ENCODE results near the gene TRIM60. TPM values are rescaled to one million over a fixed set of nuclear protein-coding genes. Genes with fewer than 3 reads are reported as not detected.
"Not testable (repeated sequence)": the region's sequence is repeated elsewhere in the genome, so short reads cannot be mapped to it uniquely, and the experiment has no call there.

Gene TRIM60
- total and polyA plus RNA-seq, 8 donors, result not detected

DNA sequence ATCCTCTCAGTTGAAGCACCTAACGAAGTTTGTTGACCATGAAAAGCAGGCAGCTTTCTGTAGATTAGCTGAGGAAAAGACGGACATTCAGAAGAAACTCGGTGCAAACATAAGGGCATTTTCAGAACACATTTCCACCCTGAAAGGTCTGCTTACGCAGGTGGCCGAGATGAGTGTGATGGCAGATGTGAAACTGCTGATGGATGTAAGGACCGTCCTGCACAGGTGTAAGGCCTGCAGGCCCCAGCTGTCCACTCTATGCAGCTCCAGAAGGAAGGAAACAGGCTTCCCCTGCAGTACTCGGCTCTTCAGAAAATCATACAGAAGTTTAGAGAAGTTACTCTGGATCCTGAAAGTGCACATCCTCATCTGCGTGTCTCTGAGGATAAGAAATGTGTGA is 20.8 kb upstream of the TRIM60 start:
- Histone ChIP-seq H3K4me1 (no peaks in the 10 kb centered on the region), H3K4me3 (no peak overlapping the region), H3K27ac (no peak overlapping the region), H3K27me3 (no peaks in the 10 kb centered on the region), H3K9me3 (no peaks in the 10 kb centered on the region), H3K36me3 (no peaks in the 10 kb centered on the region)
- DNase-seq, result no peak
- no peak for ATAC-seq
- TF ChIP-seq, protein P1, sequence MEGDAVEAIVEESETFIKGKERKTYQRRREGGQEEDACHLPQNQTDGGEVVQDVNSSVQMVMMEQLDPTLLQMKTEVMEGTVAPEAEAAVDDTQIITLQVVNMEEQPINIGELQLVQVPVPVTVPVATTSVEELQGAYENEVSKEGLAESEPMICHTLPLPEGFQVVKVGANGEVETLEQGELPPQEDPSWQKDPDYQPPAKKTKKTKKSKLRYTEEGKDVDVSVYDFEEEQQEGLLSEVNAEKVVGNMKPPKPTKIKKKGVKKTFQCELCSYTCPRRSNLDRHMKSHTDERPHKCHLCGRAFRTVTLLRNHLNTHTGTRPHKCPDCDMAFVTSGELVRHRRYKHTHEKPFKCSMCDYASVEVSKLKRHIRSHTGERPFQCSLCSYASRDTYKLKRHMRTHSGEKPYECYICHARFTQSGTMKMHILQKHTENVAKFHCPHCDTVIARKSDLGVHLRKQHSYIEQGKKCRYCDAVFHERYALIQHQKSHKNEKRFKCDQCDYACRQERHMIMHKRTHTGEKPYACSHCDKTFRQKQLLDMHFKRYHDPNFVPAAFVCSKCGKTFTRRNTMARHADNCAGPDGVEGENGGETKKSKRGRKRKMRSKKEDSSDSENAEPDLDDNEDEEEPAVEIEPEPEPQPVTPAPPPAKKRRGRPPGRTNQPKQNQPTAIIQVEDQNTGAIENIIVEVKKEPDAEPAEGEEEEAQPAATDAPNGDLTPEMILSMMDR (IDR thresholded peaks at IDR 0.05), result no peak
- intact Hi-C loops (cut with DNase I), result no loop called here

DNA sequence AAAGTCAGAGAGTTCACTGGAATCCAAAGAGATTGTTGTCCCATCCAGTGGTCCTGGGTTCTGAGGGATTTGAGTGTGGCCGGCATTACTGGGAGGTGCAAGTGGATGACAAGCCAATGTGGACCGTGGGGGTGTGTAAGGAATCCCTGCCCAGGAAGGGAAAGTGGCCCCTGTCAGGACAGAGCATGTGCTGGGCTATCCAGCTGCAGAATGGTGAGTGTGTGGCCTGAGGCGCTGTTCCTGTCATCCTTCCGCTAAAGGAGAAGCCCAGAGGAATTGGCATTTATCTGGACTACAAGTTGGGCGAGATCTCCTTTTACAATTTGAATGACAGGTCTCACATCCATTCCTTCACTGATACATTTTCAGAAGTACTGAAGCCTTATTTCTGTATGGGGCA is 20.4 kb upstream of the TRIM60 start:
- Histone ChIP-seq H3K27me3 (no peaks in the 10 kb centered on the region), H3K4me1 (no peaks in the 10 kb centered on the region), H3K27ac (no peak overlapping the region), H3K9me3 (no peaks in the 10 kb centered on the region), H3K4me3 (no peak overlapping the region), H3K36me3 (no peaks in the 10 kb centered on the region)
- TF ChIP-seq, protein P1 (IDR thresholded peaks at IDR 0.05), result no peak
- ATAC-seq, result no peak
- DNase-seq, result no peak
- intact Hi-C loops (cut with DNase I), result no loop called here

DNA sequence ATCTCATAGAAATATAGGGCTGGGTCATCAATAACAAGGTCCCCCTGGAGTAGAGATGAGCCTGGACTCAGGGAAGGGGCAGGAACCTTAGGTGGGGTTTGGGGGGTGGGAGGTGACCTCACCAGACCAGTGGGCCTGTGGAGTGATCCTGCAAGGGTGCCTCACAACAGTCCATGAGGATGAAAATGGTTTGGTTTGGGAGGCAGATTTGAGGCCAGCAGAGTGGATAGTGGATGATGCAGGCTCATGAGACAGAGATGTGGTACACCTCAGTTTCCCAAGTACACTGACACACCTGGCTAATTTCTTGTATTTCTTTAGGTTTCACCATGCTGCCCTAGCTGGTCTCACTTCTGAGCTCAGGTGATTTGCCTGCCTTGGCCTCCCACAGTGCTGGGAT is 18.1 kb upstream of the TRIM60 start:
- H3K9me3 ChIP-seq, result no peaks in the 10 kb centered on the region
- DNase-seq, result no peak
- H3K27me3 ChIP-seq, result no peaks in the 10 kb centered on the region
- H3K4me1 ChIP-seq, result no peaks in the 10 kb centered on the region
- no peak for ATAC-seq
- no peak overlapping the region for H3K27ac ChIP-seq
- no peaks in the 10 kb centered on the region for H3K36me3 ChIP-seq
- no peak overlapping the region for H3K4me3 ChIP-seq
- TF ChIP-seq, protein P1 (IDR thresholded peaks at IDR 0.05), result no peak
- intact Hi-C loops (cut with DNase I), result no loop called here

DNA sequence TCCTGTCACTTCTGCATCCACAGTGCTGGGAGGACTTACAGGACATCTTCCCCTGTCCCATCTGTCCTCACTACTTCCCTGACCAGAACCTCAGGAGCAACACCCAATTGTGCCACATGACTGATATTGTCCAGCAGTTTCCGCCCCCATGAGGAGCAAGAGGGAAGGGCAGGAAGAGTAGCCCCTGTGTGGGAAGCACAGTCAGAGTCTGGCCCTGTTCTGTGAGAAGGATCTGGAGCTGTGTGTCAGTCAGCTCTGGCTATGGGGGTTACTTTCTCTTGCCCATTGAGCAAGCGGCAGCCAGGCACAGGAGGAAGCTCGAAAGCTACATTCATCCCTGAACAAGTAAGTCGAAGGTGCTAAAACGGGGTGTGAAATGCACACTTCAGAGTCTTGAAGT is 14.8 kb upstream of the TRIM60 start:
- ATAC-seq, result no peak
- intact Hi-C loops (cut with DNase I), result no loop called here
- Histone ChIP-seq H3K27ac (no peak overlapping the region), H3K4me3 (no peak overlapping the region), H3K36me3 (no peaks in the 10 kb centered on the region), H3K4me1 (no peaks in the 10 kb centered on the region), H3K9me3 (no peaks in the 10 kb centered on the region), H3K27me3 (no peaks in the 10 kb centered on the region)
- TF ChIP-seq, protein P1 (IDR thresholded peaks at IDR 0.05), result no peak
- DNase-seq, result no peak

DNA sequence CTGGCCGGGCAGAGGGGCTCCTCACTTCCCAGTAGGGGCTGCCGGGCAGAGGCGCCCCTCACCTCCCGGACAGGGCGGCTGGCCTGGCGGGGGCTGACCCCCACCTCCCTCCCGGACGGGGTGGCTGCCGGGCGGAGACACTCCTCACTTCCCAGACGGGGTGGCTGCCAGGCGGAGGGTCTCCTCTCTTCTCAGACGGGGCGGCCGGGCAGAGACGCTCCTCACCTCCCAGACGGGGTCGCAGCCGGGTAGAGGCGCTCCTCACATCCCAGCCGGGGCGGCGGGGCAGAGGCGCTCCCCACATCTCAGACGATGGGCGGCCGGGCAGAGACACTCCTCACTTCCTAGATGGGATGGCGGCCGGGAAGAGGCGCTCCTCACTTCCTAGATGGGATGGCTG is 11.8 kb upstream of the TRIM60 start:
- H3K9me3 ChIP-seq; H3K27me3 ChIP-seq; H3K4me1 ChIP-seq; H3K4me3 ChIP-seq; intact Hi-C loops (cut with DNase I); DNase-seq; H3K36me3 ChIP-seq; H3K27ac ChIP-seq; ATAC-seq: not testable (repeated sequence)

DNA sequence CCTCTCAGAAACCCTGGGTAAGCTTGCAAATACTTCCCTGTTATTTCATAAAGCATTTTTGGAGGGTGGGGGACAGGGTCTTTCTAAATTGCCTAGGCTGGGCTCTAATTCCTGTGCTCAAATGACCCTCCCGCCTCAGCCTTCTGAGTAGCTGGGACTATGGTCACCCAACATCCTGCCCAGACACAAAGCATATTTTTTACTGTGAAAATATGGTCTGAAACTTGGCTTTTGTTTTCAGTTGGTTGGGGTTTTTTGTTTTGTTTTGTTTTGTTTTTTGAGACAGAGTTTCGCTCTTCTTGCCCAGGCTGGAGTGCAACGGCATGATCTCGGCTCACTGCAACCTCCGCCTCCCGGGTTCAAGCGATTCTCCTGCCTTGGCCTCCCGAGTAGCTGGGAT is 6.0 kb upstream of the TRIM60 start:
- H3K9me3 ChIP-seq; H3K27me3 ChIP-seq; intact Hi-C loops (cut with DNase I); H3K4me1 ChIP-seq; H3K4me3 ChIP-seq; ATAC-seq; H3K36me3 ChIP-seq; DNase-seq; H3K27ac ChIP-seq: not testable (repeated sequence)
